ENCODE data around the gene YEATS2. TPM values are rescaled to one million over a fixed set of nuclear protein-coding genes. Genes with fewer than 3 reads are reported as not detected.

YEATS2 gene
- total and polyA plus RNA-seq, 2 donors (not counting 3 experiments of a cell fraction or from before 2014, with no cell fraction given), result 30.2 to 59.9 TPM

DNA sequence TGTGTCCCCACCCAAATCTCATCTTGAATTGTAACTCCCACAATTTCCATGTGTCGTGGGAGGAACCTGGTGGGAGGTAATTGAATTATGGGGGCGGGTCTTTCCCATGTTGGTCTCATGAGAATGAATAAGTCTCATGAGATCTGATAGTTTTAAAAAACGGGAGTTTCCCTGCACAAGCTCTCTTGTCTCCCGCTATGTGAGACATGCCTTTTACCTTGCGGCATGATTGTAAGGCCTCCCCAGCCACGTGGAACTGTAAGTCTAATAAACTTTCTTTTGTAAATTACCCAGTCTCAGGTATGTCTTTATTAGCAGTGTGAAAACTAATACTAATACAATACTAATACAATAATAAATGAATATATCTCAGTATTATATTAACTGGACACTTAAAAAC lies 9.9 kb upstream of the YEATS2 start:
- Histone ChIP-seq H3K27ac (ENCODE audit: insufficient read depth, low read depth, low read length) (no peak overlapping the region), H3K27me3 (ENCODE audit: control insufficient read depth in 2 of 2, insufficient read depth in 2 of 2, low read length in 2 of 2) (no peaks in the 10 kb centered on the region), H3K9me3 (replicated peaks; ENCODE audit: control insufficient read depth, insufficient read depth, low read length) (no peaks in the 10 kb centered on the region), H3K9me1 (replicated peaks; ENCODE audit: control insufficient read depth, extremely low read depth, insufficient read depth, low read length) (no peaks in the 10 kb centered on the region), H4K20me1 (replicated peaks; ENCODE audit: control insufficient read depth, extremely low read depth, insufficient read depth, low read length) (no peaks in the 10 kb centered on the region), H3K9ac (replicated peaks; ENCODE audit: extremely low read depth, insufficient read depth, low read length) (no peak overlapping the region), H3K4me1 (ENCODE audit: control insufficient read depth, extremely low read depth, insufficient read depth, low read length) (no peaks in the 10 kb centered on the region), H3K36me3 (ENCODE audit: control insufficient read depth in 2 of 2, extremely low read depth in 1 of 2, insufficient read depth in 2 of 2, low read length in 2 of 2) (no peaks in the 10 kb centered on the region), H2AFZ (ENCODE audit: low read depth, low read length) (no peak overlapping the region), H3K79me2 (ENCODE audit: control insufficient read depth, insufficient read depth, low read length) (no peaks in the 10 kb centered on the region), H3K4me3 (replicated peaks in 1 of 3; ENCODE audit: insufficient read depth in 1 of 3, low read depth in 1 of 3, low read length in 3 of 3) (no peak overlapping the region), H3K4me2 (ENCODE audit: insufficient read depth, low read length) (no peak overlapping the region)
- CTCF ChIA-PET, result no interaction called here
- DNase-seq (ENCODE audit: low read depth, low spot score), result no peak
- TF ChIP-seq, protein P1, sequence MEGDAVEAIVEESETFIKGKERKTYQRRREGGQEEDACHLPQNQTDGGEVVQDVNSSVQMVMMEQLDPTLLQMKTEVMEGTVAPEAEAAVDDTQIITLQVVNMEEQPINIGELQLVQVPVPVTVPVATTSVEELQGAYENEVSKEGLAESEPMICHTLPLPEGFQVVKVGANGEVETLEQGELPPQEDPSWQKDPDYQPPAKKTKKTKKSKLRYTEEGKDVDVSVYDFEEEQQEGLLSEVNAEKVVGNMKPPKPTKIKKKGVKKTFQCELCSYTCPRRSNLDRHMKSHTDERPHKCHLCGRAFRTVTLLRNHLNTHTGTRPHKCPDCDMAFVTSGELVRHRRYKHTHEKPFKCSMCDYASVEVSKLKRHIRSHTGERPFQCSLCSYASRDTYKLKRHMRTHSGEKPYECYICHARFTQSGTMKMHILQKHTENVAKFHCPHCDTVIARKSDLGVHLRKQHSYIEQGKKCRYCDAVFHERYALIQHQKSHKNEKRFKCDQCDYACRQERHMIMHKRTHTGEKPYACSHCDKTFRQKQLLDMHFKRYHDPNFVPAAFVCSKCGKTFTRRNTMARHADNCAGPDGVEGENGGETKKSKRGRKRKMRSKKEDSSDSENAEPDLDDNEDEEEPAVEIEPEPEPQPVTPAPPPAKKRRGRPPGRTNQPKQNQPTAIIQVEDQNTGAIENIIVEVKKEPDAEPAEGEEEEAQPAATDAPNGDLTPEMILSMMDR (IDR thresholded peaks at IDR 0.05; ENCODE audit: extremely low read depth in 1 of 2, insufficient read depth in 1 of 2, low read depth in 1 of 2, low read length in 2 of 2), result no peak
- no peak for TF ChIP-seq JUN (IDR thresholded peaks at IDR 0.05; ENCODE audit: borderline replicate concordance, insufficient read depth, insufficient read length, low read depth)
- TF ChIP-seq, protein P2, sequence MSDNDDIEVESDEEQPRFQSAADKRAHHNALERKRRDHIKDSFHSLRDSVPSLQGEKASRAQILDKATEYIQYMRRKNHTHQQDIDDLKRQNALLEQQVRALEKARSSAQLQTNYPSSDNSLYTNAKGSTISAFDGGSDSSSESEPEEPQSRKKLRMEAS (IDR thresholded peaks at IDR 0.05; ENCODE audit: insufficient read depth, insufficient read length), result no peak
- no peak for TF ChIP-seq POLR2A (IDR thresholded peaks at IDR 0.05; ENCODE audit: low read depth, low read length)
- TF ChIP-seq MYC (IDR thresholded peaks at IDR 0.05; ENCODE audit: low read depth, low read length), result no peak
- TF ChIP-seq GATA2 (IDR thresholded peaks at IDR 0.05; ENCODE audit: insufficient read depth, insufficient read length, low read depth, low read length), result no peak
- TF ChIP-seq EZH2 (IDR thresholded peaks at IDR 0.05; ENCODE audit: borderline replicate concordance, low read depth, low read length, severe bottlenecking), result no peak
- no peak for TF ChIP-seq FOS (IDR thresholded peaks at IDR 0.05; ENCODE audit: borderline replicate concordance, insufficient read depth, low read length)
- no peak for TF ChIP-seq POLR2AphosphoS5 (IDR thresholded peaks at IDR 0.05; ENCODE audit: insufficient read depth, low read depth, low read length)
- POLR2A ChIA-PET, result no interaction called here
- intact Hi-C loops (cut with micrococcal nuclease) (no loop called here), dilution Hi-C loops (cut with MboI; ENCODE audit: extremely low pct_ligation_motif_present, low sequenced_read_pairs) (no loop called here)
- FAIRE-seq, result no peak
- no TSS peak for BruUV-seq (replicated peaks)
